WERI-Rb-1 (cell line): Measurements from ENCODE around the gene LCN1.

ENCODE experiments used
- DNase-seq: peaks from one replicate; pipeline ENCODE4 v3.0.0-alpha.2; 2020
- H3K27ac ChIP-seq: fragments of 250-450 bp; sonication (Bioruptor Pico); 2 replicates; pipeline ENCODE4 v1.5.1; 2020; ENCODE audit warnings: mild to moderate bottlenecking, moderate library complexity
- H3K27me3 ChIP-seq: fragments of 250-450 bp; sonication (Bioruptor Pico); 2 replicates; pipeline ENCODE4 v1.5.1; 2021; ENCODE audit warnings: mild to moderate bottlenecking, low read depth, moderate library complexity; ENCODE audit not compliant: insufficient read depth, severe bottlenecking
- H3K36me3 ChIP-seq: fragments of 250-450 bp; sonication (Bioruptor Pico); 2 replicates; pipeline ENCODE4 v1.5.1; 2020; ENCODE audit warnings: mild to moderate bottlenecking, moderate library complexity
- H3K4me3 ChIP-seq: 2 replicates; pipeline ENCODE4 v1.5.1; 2011; ENCODE audit warnings: low read depth, mild to moderate bottlenecking, control low read depth, low read length
- H3K9me3 ChIP-seq: fragments of 250-450 bp; sonication (Bioruptor Pico); 2 replicates; pipeline ENCODE4 v1.5.1; 2021; ENCODE audit warnings: mild to moderate bottlenecking, moderate library complexity; ENCODE audit not compliant: severe bottlenecking
- TF ChIP-seq, protein P1 (sequence below): IDR thresholded peaks from 2 replicates; pipeline ENCODE4 v1.5.1; 2011; ENCODE audit warnings: low read depth, mild to moderate bottlenecking, control low read depth, inconsistent platforms, low read length

The LCN1 gene

DNA sequence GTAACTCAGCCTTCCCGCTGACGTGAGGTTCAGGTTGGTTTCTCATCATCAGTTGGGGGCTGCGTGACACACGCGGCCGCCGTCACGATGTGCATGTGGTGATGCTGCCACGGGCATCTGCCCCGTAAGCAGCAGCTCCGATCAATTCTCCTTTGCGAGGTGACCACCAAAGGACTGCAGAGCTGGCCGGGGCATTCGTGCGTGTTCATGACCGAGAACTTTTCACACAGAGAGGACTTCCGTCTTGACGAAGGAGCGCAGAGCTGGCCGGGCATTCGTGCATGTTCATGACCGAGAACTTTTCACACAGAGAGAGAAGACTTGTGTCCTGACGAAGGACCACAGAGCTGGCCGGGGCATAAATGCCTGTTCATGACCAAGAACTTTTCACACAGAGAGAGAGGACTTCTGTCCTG is 3.8 kb upstream of the LCN1 start:
- no peaks in the 10 kb centered on the region for H3K9me3 ChIP-seq
- no peak overlapping the region for H3K27ac ChIP-seq
- no peaks in the 10 kb centered on the region for H3K36me3 ChIP-seq
- H3K4me3 ChIP-seq: no peak overlapping the region
- DNase-seq: no peak
- H3K27me3 ChIP-seq: no peaks in the 10 kb centered on the region
- TF ChIP-seq, protein P1, sequence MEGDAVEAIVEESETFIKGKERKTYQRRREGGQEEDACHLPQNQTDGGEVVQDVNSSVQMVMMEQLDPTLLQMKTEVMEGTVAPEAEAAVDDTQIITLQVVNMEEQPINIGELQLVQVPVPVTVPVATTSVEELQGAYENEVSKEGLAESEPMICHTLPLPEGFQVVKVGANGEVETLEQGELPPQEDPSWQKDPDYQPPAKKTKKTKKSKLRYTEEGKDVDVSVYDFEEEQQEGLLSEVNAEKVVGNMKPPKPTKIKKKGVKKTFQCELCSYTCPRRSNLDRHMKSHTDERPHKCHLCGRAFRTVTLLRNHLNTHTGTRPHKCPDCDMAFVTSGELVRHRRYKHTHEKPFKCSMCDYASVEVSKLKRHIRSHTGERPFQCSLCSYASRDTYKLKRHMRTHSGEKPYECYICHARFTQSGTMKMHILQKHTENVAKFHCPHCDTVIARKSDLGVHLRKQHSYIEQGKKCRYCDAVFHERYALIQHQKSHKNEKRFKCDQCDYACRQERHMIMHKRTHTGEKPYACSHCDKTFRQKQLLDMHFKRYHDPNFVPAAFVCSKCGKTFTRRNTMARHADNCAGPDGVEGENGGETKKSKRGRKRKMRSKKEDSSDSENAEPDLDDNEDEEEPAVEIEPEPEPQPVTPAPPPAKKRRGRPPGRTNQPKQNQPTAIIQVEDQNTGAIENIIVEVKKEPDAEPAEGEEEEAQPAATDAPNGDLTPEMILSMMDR: no peak

DNA sequence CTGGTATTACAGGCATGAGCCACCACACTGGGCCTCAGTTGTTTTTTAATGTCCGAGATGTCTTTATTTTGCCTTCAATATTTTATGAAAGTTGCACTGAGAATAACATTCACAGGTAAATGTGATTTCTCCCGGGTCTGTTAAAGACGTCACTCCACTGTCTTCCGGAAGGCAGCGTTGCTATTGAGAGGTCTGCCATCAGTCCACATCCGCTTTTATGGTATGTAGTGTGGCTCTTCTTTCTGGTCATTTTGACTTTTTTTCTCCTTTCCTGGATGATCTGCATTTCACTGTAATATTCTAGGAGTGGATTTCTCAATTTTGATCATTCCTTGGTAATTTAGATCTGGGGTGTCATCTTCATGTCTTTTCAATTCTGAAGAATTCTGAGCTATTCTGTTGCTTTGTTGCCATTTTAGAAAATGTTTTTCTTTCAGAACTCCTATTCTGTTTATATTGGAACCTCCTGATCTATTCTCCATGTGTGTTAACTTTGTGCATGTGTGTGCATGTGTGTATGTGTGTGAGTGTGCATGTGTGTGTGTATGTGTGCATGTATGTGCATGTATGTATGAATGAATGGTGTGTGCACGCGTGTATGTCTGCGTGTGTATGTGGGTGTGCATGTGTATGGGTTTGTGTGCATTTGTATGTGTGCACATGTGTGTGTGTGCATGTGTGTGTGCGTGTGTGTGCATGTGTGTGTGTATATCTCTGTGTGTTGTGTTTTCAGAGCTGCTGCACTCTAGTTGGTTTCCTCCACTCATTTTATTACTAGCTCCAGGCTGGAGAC is 1.9 kb upstream of the LCN1 start:
- Histone ChIP-seq H3K36me3 (no peaks in the 10 kb centered on the region), H3K27ac (no peak overlapping the region), H3K4me3 (no peak overlapping the region), H3K9me3 (no peaks in the 10 kb centered on the region), H3K27me3 (no peaks in the 10 kb centered on the region)
- TF ChIP-seq, protein P1: no peak
- no peak for DNase-seq

DNA sequence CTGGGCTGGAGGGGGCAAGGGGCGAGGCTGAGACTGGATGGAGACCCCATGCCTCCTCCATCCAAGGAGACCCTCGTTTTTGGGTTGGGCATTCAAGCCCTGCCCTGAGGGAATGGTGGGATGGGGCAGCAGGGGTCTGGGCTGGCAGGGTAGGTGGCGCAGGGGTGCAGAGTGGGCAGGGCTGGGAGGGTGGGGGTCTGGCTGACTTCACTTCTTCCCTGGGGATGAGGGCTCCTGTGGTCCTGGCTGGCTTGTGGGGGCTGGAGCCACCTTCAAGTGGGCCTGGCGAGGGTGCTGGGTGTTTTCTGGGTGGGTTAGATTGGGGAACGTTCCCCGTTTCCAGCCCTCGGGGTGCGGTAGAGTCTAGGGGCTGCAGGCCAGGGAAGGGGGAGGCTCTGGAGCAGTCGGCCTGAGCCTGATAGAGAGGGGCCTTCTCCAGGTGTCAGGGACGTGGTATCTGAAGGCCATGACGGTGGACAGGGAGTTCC is 412 bp downstream of the LCN1 start:
- H3K36me3 ChIP-seq: no peaks in the 10 kb centered on the region

DNA sequence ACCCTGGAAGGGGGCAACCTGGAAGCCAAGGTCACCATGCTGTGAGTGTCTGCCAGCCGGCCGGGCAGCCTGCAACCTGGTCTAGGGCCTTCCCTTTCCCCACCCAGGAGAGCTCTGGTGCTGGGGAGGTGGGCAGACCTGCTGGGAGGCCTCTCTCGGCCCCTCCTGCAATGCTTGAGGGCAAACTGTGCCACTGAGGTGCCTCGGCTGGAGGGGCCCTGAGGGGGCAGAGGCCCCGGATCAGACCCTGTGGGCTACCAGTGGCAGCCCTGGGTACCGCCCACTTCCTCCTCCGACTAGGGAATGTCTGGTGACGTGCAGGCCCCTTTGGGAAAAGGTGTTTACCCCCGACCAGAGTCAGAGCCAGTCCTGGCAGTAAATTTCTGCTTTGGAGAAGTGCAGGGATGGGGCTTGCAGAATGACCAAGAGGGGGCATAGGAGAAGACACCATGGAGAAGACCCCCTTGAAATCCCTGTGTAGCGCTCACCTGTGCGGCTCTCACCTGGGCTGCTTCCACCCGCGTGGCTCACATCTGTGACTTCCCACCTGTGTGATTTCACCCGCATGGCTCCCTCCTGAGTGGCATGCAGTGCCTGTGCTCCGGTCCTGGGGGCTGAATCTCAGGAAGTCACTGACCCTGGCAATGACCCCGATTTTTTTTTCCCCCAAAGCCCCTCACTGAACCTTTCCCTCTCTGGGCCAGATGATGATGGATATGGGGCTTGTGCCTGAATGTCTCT is 1.1 kb downstream of the LCN1 start:
- H3K9me3 ChIP-seq: no peaks in the 10 kb centered on the region
- H3K36me3 ChIP-seq: no peaks in the 10 kb centered on the region
- TF ChIP-seq, protein P1: no peak
- H3K4me3 ChIP-seq: no peak overlapping the region
- H3K27me3 ChIP-seq: no peaks in the 10 kb centered on the region
- H3K27ac ChIP-seq: no peak overlapping the region
- DNase-seq: no peak

More for the DNA sequence above, 412 bp downstream of the LCN1 start:
- DNase-seq: no peak
- Histone ChIP-seq H3K4me3 (no peak overlapping the region), H3K9me3 (no peaks in the 10 kb centered on the region), H3K27ac (no peak overlapping the region), H3K27me3 (no peaks in the 10 kb centered on the region)
- TF ChIP-seq, protein P1: no peak

DNA sequence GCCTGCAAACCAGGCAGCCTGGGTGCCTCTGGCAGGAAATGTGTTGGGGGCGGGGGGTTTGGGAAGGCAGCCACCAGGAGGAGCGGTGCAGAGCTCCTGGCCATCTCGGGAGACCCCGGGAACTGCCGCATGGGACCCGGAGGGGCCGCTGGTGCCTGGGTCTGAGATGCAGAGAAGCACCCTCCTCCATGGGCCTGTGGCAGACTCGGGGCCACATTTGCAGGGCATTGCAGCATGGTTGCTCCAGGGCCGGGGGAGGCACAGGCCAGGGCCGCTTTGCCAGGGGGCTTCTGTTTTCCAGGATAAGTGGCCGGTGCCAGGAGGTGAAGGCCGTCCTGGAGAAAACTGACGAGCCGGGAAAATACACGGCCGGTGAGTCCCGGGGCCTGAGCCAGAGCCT is 1.7 kb downstream of the LCN1 start:
- no peak for DNase-seq
- H3K27me3 ChIP-seq: no peaks in the 10 kb centered on the region
- H3K36me3 ChIP-seq: no peaks in the 10 kb centered on the region
- TF ChIP-seq, protein P1: no peak
- H3K4me3 ChIP-seq: no peak overlapping the region
- no peak overlapping the region for H3K27ac ChIP-seq
- no peaks in the 10 kb centered on the region for H3K9me3 ChIP-seq
